Measurements from ENCODE around the gene CCDC40.
A peak's percentile ranks its signal among the peaks of the same experiment; 100 is the strongest.

The CCDC40 gene

GRCh38 chr17:80095038-80095843 lies 58.8 kb downstream of the CCDC40 start:
- H3K9me3 Mint-ChIP-seq = no peaks in the 10 kb centered on the region
- no peak for DNase-seq (ENCODE audit: low spot score in 2 of 2)
- H3K4me3 Mint-ChIP-seq = no peak overlapping the region
- H3K4me1 Mint-ChIP-seq = peaks cover 4% of the 10 kb centered on the region
- no peak overlapping the region for H3K27ac Mint-ChIP-seq
- H3K36me3 Mint-ChIP-seq = no peaks in the 10 kb centered on the region
- no peak for ATAC-seq

- Mint-ChIP-seq H3K4me1 (peaks cover 11% of the 10 kb centered on the region), H3K4me3 (no peak overlapping the region), H3K36me3 (no peaks in the 10 kb centered on the region), H3K9me3 (no peaks in the 10 kb centered on the region), H3K27ac (no peak overlapping the region)
- ATAC-seq (no peak), DNase-seq (ENCODE audit: low spot score in 2 of 2) (no peak)
Measured at GRCh38 chr17:80095844-80096475, 59.5 kb downstream of the CCDC40 start.

GRCh38 chr17:80096561-80097021 lies 60.1 kb downstream of the CCDC40 start:
- peaks cover 13% of the 10 kb centered on the region for H3K4me1 Mint-ChIP-seq
- no peak overlapping the region for H3K27ac Mint-ChIP-seq
- no peak for DNase-seq (ENCODE audit: low spot score in 2 of 2)
- H3K4me3 Mint-ChIP-seq = no peak overlapping the region
- no peaks in the 10 kb centered on the region for H3K9me3 Mint-ChIP-seq
- peaks cover 1% of the 10 kb centered on the region for H3K36me3 Mint-ChIP-seq
- no peak for ATAC-seq

- Mint-ChIP-seq H3K4me3 (no peak overlapping the region), H3K36me3 (peaks cover 7% of the 10 kb centered on the region), H3K9me3 (no peaks in the 10 kb centered on the region), H3K4me1 (peaks cover 19% of the 10 kb centered on the region), H3K27ac (no peak overlapping the region)
- DNase-seq (ENCODE audit: low spot score in 2 of 2) (no peak), ATAC-seq (no peak)
Measured at GRCh38 chr17:80097127-80097621, 60.7 kb downstream of the CCDC40 start.

GRCh38 chr17:80097844-80098691 lies 61.6 kb downstream of the CCDC40 start:
- no peak for ATAC-seq
- Mint-ChIP-seq H3K4me3 (no peak overlapping the region), H3K36me3 (peaks cover 10% of the 10 kb centered on the region), H3K4me1 (peaks cover 26% of the 10 kb centered on the region), H3K27ac (no peak overlapping the region), H3K9me3 (no peaks in the 10 kb centered on the region)
- DNase-seq (ENCODE audit: low spot score in 2 of 2) = no peak

- ATAC-seq (no peak), DNase-seq (ENCODE audit: low spot score in 2 of 2) (no peak)
- Mint-ChIP-seq H3K4me3 (peak overlapping the region; percentile 93), H3K27ac (no peak overlapping the region), H3K4me1 (peaks cover 31% of the 10 kb centered on the region), H3K9me3 (no peaks in the 10 kb centered on the region), H3K36me3 (peaks cover 14% of the 10 kb centered on the region)
Measured at GRCh38 chr17:80099291-80100034, 63.0 kb downstream of the CCDC40 start.

GRCh38 chr17:80100035-80100323 lies 63.5 kb downstream of the CCDC40 start:
- DNase-seq (ENCODE audit: low spot score in 2 of 2) (no peak), ATAC-seq (no peak)
- Mint-ChIP-seq H3K4me3 (peak overlapping the region; percentile 93), H3K36me3 (peaks cover 14% of the 10 kb centered on the region), H3K27ac (peak overlapping the region; percentile 52), H3K4me1 (peaks cover 31% of the 10 kb centered on the region), H3K9me3 (no peaks in the 10 kb centered on the region)

GRCh38 chr17:80101011-80101945 lies 64.8 kb downstream of the CCDC40 start, which contains the start of gene GAA:
Gene GAA, plus strand, starts transcription at chr17:80101581. Its CDS starts 3,006 bp downstream, at chr17:80104587.
- Mint-ChIP-seq H3K9me3 (no peaks in the 10 kb centered on the region), H3K4me3 (peak within 1 kb of the TSS; percentile 93), H3K4me1 (peaks cover 31% of the 10 kb centered on the region), H3K27ac (peak within 1 kb of the TSS; percentile 90), H3K36me3 (peaks cover 14% of the 10 kb centered on the region)
- DNase-seq (ENCODE audit: low spot score in 2 of 2) = peak; percentile 94 to 98
- ATAC-seq = peak; percentile 88

GRCh38 chr17:80101946-80102663 lies 65.7 kb downstream of the CCDC40 start:
- Mint-ChIP-seq H3K36me3 (peaks cover 14% of the 10 kb centered on the region), H3K9me3 (no peaks in the 10 kb centered on the region), H3K27ac (peak overlapping the region; percentile 90), H3K4me3 (peak overlapping the region; percentile 93), H3K4me1 (peaks cover 31% of the 10 kb centered on the region)
- peak; percentile 31 for ATAC-seq
- no peak for DNase-seq (ENCODE audit: low spot score in 2 of 2)

- Mint-ChIP-seq H3K4me3 (peak overlapping the region; percentile 93), H3K9me3 (no peaks in the 10 kb centered on the region), H3K36me3 (peaks cover 14% of the 10 kb centered on the region), H3K27ac (no peak overlapping the region), H3K4me1 (peaks cover 31% of the 10 kb centered on the region)
- DNase-seq (ENCODE audit: low spot score in 2 of 2) (no peak), ATAC-seq (no peak)
Measured at GRCh38 chr17:80102664-80103448, 66.4 kb downstream of the CCDC40 start.

- peak overlapping the region; percentile 93 for H3K4me3 Mint-ChIP-seq
- ATAC-seq (no peak), DNase-seq (ENCODE audit: low spot score in 2 of 2) (no peak)
- H3K4me1 Mint-ChIP-seq = peaks cover 31% of the 10 kb centered on the region
- H3K9me3 Mint-ChIP-seq = no peaks in the 10 kb centered on the region
- H3K36me3 Mint-ChIP-seq = peaks cover 14% of the 10 kb centered on the region
- no peak overlapping the region for H3K27ac Mint-ChIP-seq
Measured at GRCh38 chr17:80103449-80104085, 67.1 kb downstream of the CCDC40 start.

GRCh38 chr17:80104321-80104955 lies 68.0 kb downstream of the CCDC40 start:
- H3K36me3 Mint-ChIP-seq = peaks cover 14% of the 10 kb centered on the region

More at GRCh38 chr17:80104321-80104955, 68.0 kb downstream of the CCDC40 start:
- Mint-ChIP-seq H3K4me1 (peaks cover 31% of the 10 kb centered on the region), H3K4me3 (no peak overlapping the region), H3K27ac (no peak overlapping the region), H3K9me3 (no peaks in the 10 kb centered on the region)
- ATAC-seq = no peak
- no peak for DNase-seq (ENCODE audit: low spot score in 2 of 2)

Data from stimulated activated effector memory CD8-positive, alpha-beta T cell treated with anti-CD3 and anti-CD28 coated beads, Interleukin-12 subunit alpha, Interleukin-12 subunit beta, amount 100 ng/mL, for 72 hours (primary cell).